Parathyroid adenoma (tissue), 2 donors: ENCODE results near the gene C4orf50.

Experiments used
- H2AFZ ChIP-seq: fragments of 300-600 bp; sonication (generic); one replicate; pipeline ENCODE4 v1.7.0; 2017; ENCODE audit warnings: antibody characterized with exemption, mild to moderate bottlenecking
- H3K27ac ChIP-seq: fragments of 300-600 bp; sonication (generic); one replicate; pipeline ENCODE4 v1.7.0; 2017
- H3K27me3 ChIP-seq: fragments of 300-600 bp; sonication (generic); one replicate; pipeline ENCODE4 v1.7.0; 2017; ENCODE audit warnings: low read length; ENCODE audit not compliant: control insufficient read depth, insufficient read depth
- H3K36me3 ChIP-seq: fragments of 300-600 bp; sonication (generic); one replicate; pipeline ENCODE4 v1.7.0; 2017; ENCODE audit warnings: low read length; ENCODE audit not compliant: control insufficient read depth, insufficient read depth
- H3K4me1 ChIP-seq: fragments of 300-600 bp; sonication (generic); one replicate; pipeline ENCODE4 v1.7.0; 2017; ENCODE audit warnings: control low read depth
- H3K4me2 ChIP-seq: fragments of 300-600 bp; sonication (generic); one replicate; pipeline ENCODE4 v1.7.0; 2017; ENCODE audit warnings: low read length
- H3K4me3 ChIP-seq: fragments of 300-600 bp; sonication (generic); one replicate; pipeline ENCODE4 v1.7.0; 2017; ENCODE audit warnings: low read depth, low read length
- H3K79me2 ChIP-seq: fragments of 300-600 bp; sonication (generic); one replicate; pipeline ENCODE4 v1.7.0; 2017; ENCODE audit warnings: control low read depth
- H3K9ac ChIP-seq: fragments of 300-600 bp; sonication (generic); one replicate; pipeline ENCODE4 v1.7.0; 2017; ENCODE audit warnings: mild to moderate bottlenecking
- H3K9me3 ChIP-seq: fragments of 300-600 bp; sonication (generic); one replicate; pipeline ENCODE4 v1.7.0; 2017; ENCODE audit warnings: low read length; ENCODE audit not compliant: control insufficient read depth
- CTCF ChIP-seq: fragments of 300-600 bp; sonication (generic); IDR thresholded peaks from one replicate; pipeline ENCODE4 v1.7.0; 2017; ENCODE audit warnings: antibody characterized with exemption, mild to moderate bottlenecking
- donor health status: primary hyperparathyroidism.

Gene C4orf50

GRCh38 chr4:6018331-6018730 lies at the start of gene C4orf50:
Gene C4orf50 (minus strand): TSS chr4:6018431.
- Histone ChIP-seq H3K9me3 (no peaks in the 10 kb centered on the region), H3K4me2 (no peak within 1 kb of the TSS), H3K4me1 (no peaks in the 10 kb centered on the region), H3K79me2 (no peaks in the 10 kb centered on the region), H3K27ac (no peak within 1 kb of the TSS), H3K27me3 (no peaks in the 10 kb centered on the region), H2AFZ (no peak within 1 kb of the TSS), H3K9ac (no peak within 1 kb of the TSS), H3K4me3 (no peak within 1 kb of the TSS), H3K36me3 (no peaks in the 10 kb centered on the region)
- no peak for TF ChIP-seq CTCF

- no peak overlapping the region for H3K4me3 ChIP-seq
- no peak overlapping the region for H3K27ac ChIP-seq
- H3K27me3 ChIP-seq = no peaks in the 10 kb centered on the region
- H3K9ac ChIP-seq = no peak overlapping the region
- H3K79me2 ChIP-seq = no peaks in the 10 kb centered on the region
- TF ChIP-seq CTCF = no peak
- H2AFZ ChIP-seq = no peak overlapping the region
- H3K4me1 ChIP-seq = no peaks in the 10 kb centered on the region
- H3K36me3 ChIP-seq = no peaks in the 10 kb centered on the region
- H3K4me2 ChIP-seq = no peak overlapping the region
- no peaks in the 10 kb centered on the region for H3K9me3 ChIP-seq
Measured at GRCh38 chr4:6065934-6066590, 47.8 kb upstream of the C4orf50 start.

GRCh38 chr4:6065166-6065565 lies 46.9 kb upstream of the C4orf50 start:
- H3K79me2 ChIP-seq = no peaks in the 10 kb centered on the region
- H3K4me1 ChIP-seq = no peaks in the 10 kb centered on the region
- H3K4me3 ChIP-seq = no peak overlapping the region
- no peak for TF ChIP-seq CTCF
- H3K36me3 ChIP-seq = no peaks in the 10 kb centered on the region
- H3K27me3 ChIP-seq = no peaks in the 10 kb centered on the region
- no peak overlapping the region for H3K27ac ChIP-seq
- H3K9me3 ChIP-seq = no peaks in the 10 kb centered on the region
- H2AFZ ChIP-seq = no peak overlapping the region
- no peak overlapping the region for H3K9ac ChIP-seq
- no peak overlapping the region for H3K4me2 ChIP-seq

- Histone ChIP-seq H3K27me3 (no peaks in the 10 kb centered on the region), H3K36me3 (no peaks in the 10 kb centered on the region)
Measured at GRCh38 chr4:6064383-6064782, 46.2 kb upstream of the C4orf50 start.

More at GRCh38 chr4:6064383-6064782, 46.2 kb upstream of the C4orf50 start:
- TF ChIP-seq CTCF = no peak
- Histone ChIP-seq H3K4me3 (no peak overlapping the region), H3K9me3 (no peaks in the 10 kb centered on the region), H3K27ac (no peak overlapping the region), H3K4me2 (no peak overlapping the region), H2AFZ (no peak overlapping the region), H3K9ac (no peak overlapping the region), H3K79me2 (no peaks in the 10 kb centered on the region), H3K4me1 (no peaks in the 10 kb centered on the region)
